Loucy (cell line): Measurements from ENCODE around the gene TMEM250.

Source experiments
- EZH2phosphoT487 ChIP-seq: fragments of 200-600 bp; IDR thresholded peaks from 2 replicates; pipeline ENCODE4 v1.6.1; 2018; ENCODE audit warnings: antibody characterized with exemption, mild to moderate bottlenecking, moderate library complexity, borderline replicate concordance
- TF ChIP-seq, protein P1 (sequence below): fragments of 200-600 bp; sonication (generic); conservative IDR thresholded peaks from 2 replicates; pipeline ENCODE4 v1.5.1; 2014; ENCODE audit warnings: mild to moderate bottlenecking, antibody characterized with exemption, low read length

GRCh38 chr9:136109351-136110081, 9.2 kb downstream of the TMEM250 start:
- TF ChIP-seq, protein P1, sequence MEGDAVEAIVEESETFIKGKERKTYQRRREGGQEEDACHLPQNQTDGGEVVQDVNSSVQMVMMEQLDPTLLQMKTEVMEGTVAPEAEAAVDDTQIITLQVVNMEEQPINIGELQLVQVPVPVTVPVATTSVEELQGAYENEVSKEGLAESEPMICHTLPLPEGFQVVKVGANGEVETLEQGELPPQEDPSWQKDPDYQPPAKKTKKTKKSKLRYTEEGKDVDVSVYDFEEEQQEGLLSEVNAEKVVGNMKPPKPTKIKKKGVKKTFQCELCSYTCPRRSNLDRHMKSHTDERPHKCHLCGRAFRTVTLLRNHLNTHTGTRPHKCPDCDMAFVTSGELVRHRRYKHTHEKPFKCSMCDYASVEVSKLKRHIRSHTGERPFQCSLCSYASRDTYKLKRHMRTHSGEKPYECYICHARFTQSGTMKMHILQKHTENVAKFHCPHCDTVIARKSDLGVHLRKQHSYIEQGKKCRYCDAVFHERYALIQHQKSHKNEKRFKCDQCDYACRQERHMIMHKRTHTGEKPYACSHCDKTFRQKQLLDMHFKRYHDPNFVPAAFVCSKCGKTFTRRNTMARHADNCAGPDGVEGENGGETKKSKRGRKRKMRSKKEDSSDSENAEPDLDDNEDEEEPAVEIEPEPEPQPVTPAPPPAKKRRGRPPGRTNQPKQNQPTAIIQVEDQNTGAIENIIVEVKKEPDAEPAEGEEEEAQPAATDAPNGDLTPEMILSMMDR, result peak; percentile 21
- TF ChIP-seq EZH2phosphoT487, result no peak
